Vagina (tissue), 2 donors: ENCODE measurements around the gene MRPS18B. TPM values are rescaled to one million over a fixed set of nuclear protein-coding genes. Genes with fewer than 3 reads are reported as not detected.
"Not testable (repeated sequence)": the region's sequence is repeated elsewhere in the genome, so short reads cannot be mapped to it uniquely, and the experiment has no call there.

Experiments
- DNase-seq, 2 donors: peaks; one replicate each; pipeline ENCODE4 v3.0.0-alpha.2; 2017; ENCODE audit errors: extremely low spot score in 2 of 2
- H3K27ac ChIP-seq: fragments of 200-600 bp; sonication (generic); one replicate; pipeline ENCODE4 v1.5.1; 2019
- H3K27me3 ChIP-seq: fragments of 200-600 bp; sonication (generic); one replicate; pipeline ENCODE4 v1.5.1; 2019
- H3K36me3 ChIP-seq, 2 donors: fragments of 200-600 bp; sonication (generic); one replicate each; pipeline ENCODE4 v1.5.1; 2017 to 2019
- H3K4me1 ChIP-seq: fragments of 200-600 bp; sonication (generic); one replicate; pipeline ENCODE4 v1.5.1; 2019
- H3K4me3 ChIP-seq, 2 donors: fragments of 200-600 bp; sonication (generic); 1 replicate in 1 of 2; 2 replicates in 1 of 2; pipeline ENCODE4 v1.5.1; 2016 to 2019
- H3K9me3 ChIP-seq: fragments of 200-600 bp; sonication (generic); one replicate; pipeline ENCODE4 v1.5.1; 2019
- POLR2A ChIP-seq, 2 donors: fragments of 450-650 bp; IDR thresholded peaks; one replicate each; pipeline ENCODE4 v1.6.1; 2017; ENCODE audit warnings: antibody characterized with exemption in 2 of 2, mild to moderate bottlenecking in 2 of 2, moderate library complexity in 2 of 2
- POLR2AphosphoS5 ChIP-seq, 2 donors: sonication (generic); formaldehyde crosslinking; IDR thresholded peaks; one replicate each; pipeline ENCODE4 v1.9.0; 2017; ENCODE audit warnings: antibody characterized with exemption in 2 of 2, mild to moderate bottlenecking in 2 of 2, low read depth in 1 of 2; ENCODE audit not compliant: insufficient read depth in 1 of 2
- intact Hi-C: fragments of 100-400 bp; cut with DNase I; formaldehyde crosslinking; loops from one replicate; pipeline ENCODE4 v1.15.1; 2023
- total RNA-seq: library from RNA; depleted of rRNA; stranded (reverse); fragments of >200 nt; gene quantifications from one replicate; pipeline ENCODE4 v1.2.3, GENCODE V29; 2016
- TF ChIP-seq, protein P1 (sequence below), 3 experiments: fragments of 450-650 bp in 2 of 3; fragments of 200-600 bp in 1 of 3; sonication (generic) in 1 of 3; IDR thresholded peaks; one replicate each; pipeline ENCODE4 v1.5.1; 2017 to 2019; ENCODE audit warnings: antibody characterized with exemption in 3 of 3, mild to moderate bottlenecking in 2 of 3, moderate library complexity in 2 of 3

The MRPS18B gene
- total RNA-seq, 1 donor from 2014 or later = 21.6 TPM

- intact Hi-C loops = no loop called here
- Histone ChIP-seq H3K4me3 (no peak overlapping the region), H3K4me1 (no peaks in the 10 kb centered on the region), H3K9me3 (no peaks in the 10 kb centered on the region), H3K27me3 (no peaks in the 10 kb centered on the region), H3K36me3 (peaks cover 0 to 88% of the 10 kb centered on the region in 2 donors), H3K27ac (no peak overlapping the region)
- TF ChIP-seq POLR2A (IDR thresholded peaks at IDR 0.05) = no peak
- no peak for TF ChIP-seq POLR2AphosphoS5 (IDR thresholded peaks at IDR 0.05; ENCODE audit: insufficient read depth in 1 of 2, low read depth in 1 of 2)
- TF ChIP-seq, protein P1, sequence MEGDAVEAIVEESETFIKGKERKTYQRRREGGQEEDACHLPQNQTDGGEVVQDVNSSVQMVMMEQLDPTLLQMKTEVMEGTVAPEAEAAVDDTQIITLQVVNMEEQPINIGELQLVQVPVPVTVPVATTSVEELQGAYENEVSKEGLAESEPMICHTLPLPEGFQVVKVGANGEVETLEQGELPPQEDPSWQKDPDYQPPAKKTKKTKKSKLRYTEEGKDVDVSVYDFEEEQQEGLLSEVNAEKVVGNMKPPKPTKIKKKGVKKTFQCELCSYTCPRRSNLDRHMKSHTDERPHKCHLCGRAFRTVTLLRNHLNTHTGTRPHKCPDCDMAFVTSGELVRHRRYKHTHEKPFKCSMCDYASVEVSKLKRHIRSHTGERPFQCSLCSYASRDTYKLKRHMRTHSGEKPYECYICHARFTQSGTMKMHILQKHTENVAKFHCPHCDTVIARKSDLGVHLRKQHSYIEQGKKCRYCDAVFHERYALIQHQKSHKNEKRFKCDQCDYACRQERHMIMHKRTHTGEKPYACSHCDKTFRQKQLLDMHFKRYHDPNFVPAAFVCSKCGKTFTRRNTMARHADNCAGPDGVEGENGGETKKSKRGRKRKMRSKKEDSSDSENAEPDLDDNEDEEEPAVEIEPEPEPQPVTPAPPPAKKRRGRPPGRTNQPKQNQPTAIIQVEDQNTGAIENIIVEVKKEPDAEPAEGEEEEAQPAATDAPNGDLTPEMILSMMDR (IDR thresholded peaks at IDR 0.05) = no peak
- no peak for DNase-seq
Observed at GRCh38 chr6:30656513-30656912, 38.9 kb downstream of the MRPS18B start.

- no peaks in the 10 kb centered on the region for H3K27me3 ChIP-seq
- no peak for DNase-seq
- no peaks in the 10 kb centered on the region for H3K9me3 ChIP-seq
- TF ChIP-seq, protein P1 (IDR thresholded peaks at IDR 0.05) = no peak
- TF ChIP-seq POLR2AphosphoS5 (IDR thresholded peaks at IDR 0.05; ENCODE audit: insufficient read depth in 1 of 2, low read depth in 1 of 2) (no peak), POLR2A (IDR thresholded peaks at IDR 0.05) (no peak)
- peaks cover 0 to 88% of the 10 kb centered on the region in 2 donors for H3K36me3 ChIP-seq
- no peak overlapping the region for H3K27ac ChIP-seq
- intact Hi-C loops = no loop called here
- H3K4me3 ChIP-seq = no peak overlapping the region
- no peaks in the 10 kb centered on the region for H3K4me1 ChIP-seq
Observed at GRCh38 chr6:30657454-30657853, 39.8 kb downstream of the MRPS18B start.

DNA sequence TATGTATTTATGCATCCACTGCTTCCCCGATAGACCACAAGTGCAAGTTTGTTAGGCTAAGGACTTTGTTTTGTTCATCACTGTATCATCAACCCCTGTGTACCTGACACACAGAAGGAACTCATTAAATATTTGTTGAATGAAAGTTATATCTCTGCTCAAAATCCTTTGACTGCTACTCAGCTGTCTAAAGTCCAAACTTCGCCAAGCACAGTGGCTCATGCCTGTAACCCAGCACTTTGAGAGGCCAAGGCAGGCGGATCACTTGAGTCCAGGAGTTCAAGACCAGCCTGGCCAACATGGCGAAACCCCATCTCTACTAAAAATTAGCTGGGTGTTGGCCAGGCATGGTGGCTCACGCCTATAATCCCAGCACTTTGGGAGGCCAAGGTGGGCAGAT is 40.3 kb downstream of the MRPS18B start:
- H3K4me1 ChIP-seq, intact Hi-C loops, H3K27me3 ChIP-seq, DNase-seq, H3K9me3 ChIP-seq, H3K4me3 ChIP-seq, H3K27ac ChIP-seq: not testable (repeated sequence)
- H3K36me3 ChIP-seq = peaks cover 0 to 88% of the 10 kb centered on the region in 2 donors

DNA sequence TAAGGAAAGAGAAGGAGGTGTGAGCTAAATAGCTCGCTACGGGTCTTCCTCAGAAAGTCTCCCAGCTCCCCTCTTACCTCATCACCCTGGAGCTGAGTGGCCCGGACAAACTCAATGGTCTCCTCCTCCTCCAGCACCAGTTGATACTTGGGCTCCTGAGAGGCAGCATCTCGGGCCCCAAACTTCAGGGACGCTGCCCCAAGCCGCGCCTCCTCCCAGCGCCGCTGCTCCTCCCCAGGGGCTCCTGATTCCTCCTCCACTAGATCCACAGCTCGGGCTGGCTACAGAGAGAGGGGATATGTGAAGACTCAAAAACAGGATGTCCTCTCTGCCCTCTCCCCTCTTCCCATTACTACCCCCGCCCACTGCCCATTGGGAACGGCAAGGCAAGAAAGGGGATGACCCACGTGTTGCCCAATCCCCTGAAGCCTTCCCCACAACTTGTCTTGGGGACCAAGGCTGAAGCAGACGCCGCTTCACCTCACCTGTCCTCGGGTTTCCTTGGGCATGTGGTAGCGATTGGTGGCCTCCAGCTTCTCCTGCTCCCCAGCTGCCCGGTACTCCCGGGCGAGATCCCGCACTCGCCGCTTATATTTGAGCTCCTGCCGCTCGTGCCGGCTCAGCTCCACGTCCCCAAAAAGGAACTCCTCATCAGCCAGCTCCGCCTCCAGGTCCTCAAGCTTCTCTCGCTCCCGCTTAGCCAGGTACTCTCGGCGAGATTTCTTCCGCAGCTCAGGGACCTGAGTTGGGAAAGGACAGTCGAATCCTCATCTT is 47.5 kb downstream of the MRPS18B start:
- H3K9me3 ChIP-seq = no peaks in the 10 kb centered on the region
- peaks cover 0 to 78% of the 10 kb centered on the region in 2 donors for H3K36me3 ChIP-seq
- intact Hi-C loops = no loop called here
- H3K4me1 ChIP-seq = no peaks in the 10 kb centered on the region
- no peak overlapping the region for H3K4me3 ChIP-seq
- no peaks in the 10 kb centered on the region for H3K27me3 ChIP-seq
- TF ChIP-seq, protein P1 (IDR thresholded peaks at IDR 0.05) = no peak
- no peak for TF ChIP-seq POLR2AphosphoS5 (IDR thresholded peaks at IDR 0.05; ENCODE audit: insufficient read depth in 1 of 2, low read depth in 1 of 2)
- TF ChIP-seq POLR2A (IDR thresholded peaks at IDR 0.05) = no peak
- no peak for DNase-seq
- no peak overlapping the region for H3K27ac ChIP-seq

- intact Hi-C loops, DNase-seq, H3K27me3 ChIP-seq, H3K4me1 ChIP-seq, H3K27ac ChIP-seq, H3K9me3 ChIP-seq, H3K4me3 ChIP-seq: not testable (repeated sequence)
- H3K36me3 ChIP-seq = peaks cover 0 to 85% of the 10 kb centered on the region in 2 donors
Observed at GRCh38 chr6:30666300-30666699, 48.7 kb downstream of the MRPS18B start.

DNA sequence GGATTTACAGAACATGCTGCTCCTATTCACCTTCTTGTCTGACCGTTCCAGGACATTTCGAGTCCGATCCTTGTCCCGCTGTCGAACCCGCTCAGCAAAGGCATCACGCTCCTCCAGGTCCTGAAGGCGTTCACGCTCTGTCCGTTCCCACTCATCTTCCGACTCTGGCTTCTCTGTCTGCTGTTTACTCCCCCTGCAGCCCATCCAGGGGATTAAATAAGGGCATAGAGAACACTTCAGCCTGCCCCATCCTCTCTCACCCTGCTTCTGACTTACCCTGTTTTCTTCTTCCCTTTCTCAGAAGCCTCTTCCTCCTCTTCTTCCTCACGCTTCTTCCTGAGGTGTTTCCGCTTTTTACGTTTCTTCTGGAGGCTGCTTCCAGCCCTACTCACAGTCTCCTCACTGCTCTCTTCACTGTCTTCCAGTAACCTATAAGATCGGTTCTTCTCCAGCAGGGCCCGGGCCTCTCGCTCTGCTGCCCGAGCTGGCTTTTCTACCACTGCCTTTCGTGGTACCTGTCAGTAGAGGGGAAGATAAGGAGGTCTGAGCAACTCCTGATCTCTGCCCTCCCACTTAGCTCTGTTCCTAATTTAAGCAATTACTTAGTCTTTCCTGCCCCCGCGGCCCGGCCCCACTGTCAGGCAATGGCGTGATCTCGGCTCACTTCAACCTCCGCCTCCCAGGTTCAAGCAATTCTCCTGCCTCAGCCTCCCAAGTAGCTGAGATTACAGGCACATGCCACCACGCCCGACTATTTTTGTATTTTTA is 53.3 kb downstream of the MRPS18B start:
- Histone ChIP-seq H3K36me3 (peaks cover 0 to 41% of the 10 kb centered on the region in 2 donors), H3K4me1 (peaks cover 20% of the 10 kb centered on the region), H3K4me3 (no peak overlapping the region), H3K27me3 (no peaks in the 10 kb centered on the region), H3K27ac (no peak overlapping the region), H3K9me3 (no peaks in the 10 kb centered on the region)
- TF ChIP-seq POLR2AphosphoS5 (IDR thresholded peaks at IDR 0.05; ENCODE audit: insufficient read depth in 1 of 2, low read depth in 1 of 2) (no peak), POLR2A (IDR thresholded peaks at IDR 0.05) (no peak)
- TF ChIP-seq, protein P1 (IDR thresholded peaks at IDR 0.05) = no peak
- intact Hi-C loops = no loop called here
- DNase-seq = no peak
